ENCODE results near the gene CGB5.
"Not testable (repeated sequence)": the region's sequence is repeated elsewhere in the genome, so short reads cannot be mapped to it uniquely, and the experiment has no call there.

Gene CGB5

GRCh38 chr19:49043548-49043947 is at the start of gene CGB5:
CGB5 (plus strand) TSS chr19:49043848; CDS start chr19:49044210, 362 bp downstream.
- not testable (repeated sequence) for DNase-seq

- DNase-seq: no peak
Observed at GRCh38 chr19:48994035-48994386, 49.6 kb upstream of the CGB5 start.

GRCh38 chr19:48997972-48998371 is 45.7 kb upstream of the CGB5 start:
- DNase-seq: no peak

GRCh38 chr19:48999481-49000325 is 43.9 kb upstream of the CGB5 start:
- DNase-seq: no peak

GRCh38 chr19:49004133-49004532 is 39.5 kb upstream of the CGB5 start:
- DNase-seq: no peak

- no peak for DNase-seq
Observed at GRCh38 chr19:49004964-49005614, 38.6 kb upstream of the CGB5 start.

GRCh38 chr19:49006905-49007304 is 36.7 kb upstream of the CGB5 start:
- no peak for DNase-seq

GRCh38 chr19:49009828-49010227 is 33.8 kb upstream of the CGB5 start:
- no peak for DNase-seq

- DNase-seq: no peak
Observed at GRCh38 chr19:49010453-49010852, 33.2 kb upstream of the CGB5 start.

GRCh38 chr19:49011194-49011593 is 32.5 kb upstream of the CGB5 start:
- DNase-seq: no peak

- DNase-seq: no peak
Observed at GRCh38 chr19:49014123-49014869, 29.4 kb upstream of the CGB5 start.

- DNase-seq: no peak
Observed at GRCh38 chr19:49014870-49015255, 28.8 kb upstream of the CGB5 start.

- DNase-seq: no peak
Observed at GRCh38 chr19:49016067-49016839, 27.4 kb upstream of the CGB5 start.

GRCh38 chr19:49017041-49017665 is 26.5 kb upstream of the CGB5 start, which contains the start of gene LHB:
LHB (minus strand) TSS chr19:49017091; CDS start chr19:49017081, 10 bp downstream.
- DNase-seq: no peak

GRCh38 chr19:49017666-49018351 is 25.8 kb upstream of the CGB5 start:
- DNase-seq: no peak

GRCh38 chr19:49018388-49019241 is 25.0 kb upstream of the CGB5 start:
- not testable (repeated sequence) for DNase-seq

- no peak for DNase-seq
Observed at GRCh38 chr19:49019242-49019932, 24.3 kb upstream of the CGB5 start.

- DNase-seq: no peak
Observed at GRCh38 chr19:49020342-49020741, 23.3 kb upstream of the CGB5 start.

- no peak for DNase-seq
Observed at GRCh38 chr19:49020931-49021895, 22.4 kb upstream of the CGB5 start.
